GM12878 (cell line): ENCODE results near the gene RBSN. TPM values are rescaled to one million over a fixed set of nuclear protein-coding genes. Genes with fewer than 3 reads are reported as not detected.

Experiments used
- ATAC-seq: fragments of 200-7000 bp; cut with Tn5 transposase; 3 replicates; pipeline ENCODE4 v1.9.1; 2020; ENCODE audit warnings: mild to moderate bottlenecking, moderate library complexity
- BruUV-seq: library from RNA; stranded (reverse); fragments of 400-500 nt; replicated peaks from 2 replicates; lab custom pipeline; 2021; lab: Mats Ljungman, UMichigan
- CTCF ChIA-PET: fragments of 300-600 bp; sonication (Branson Sonifier 250); formaldehyde crosslinking; extraction: SDS; loops from one replicate; lab custom pipeline; 2021; ENCODE audit warnings: inconsistent platforms; lab: Yijun Ruan, JAX
- POLR2A ChIA-PET: fragments of 350-600 bp; formaldehyde crosslinking; extraction: SDS; loops from one replicate; lab custom pipeline; 2021; ENCODE audit warnings: inconsistent platforms; lab: Charles Lee
- RAD21 ChIA-PET: fragments of 300-600 bp; sonication (Branson Sonifier 250); formaldehyde crosslinking; loops from one replicate; lab custom pipeline; 2023; ENCODE audit warnings: antibody characterized with exemption; ENCODE audit not compliant: unreplicated experiment; lab: Charles Lee
- SMC1A ChIA-PET: fragments of 300-600 bp; sonication (Branson Sonifier 250); formaldehyde crosslinking; loops from one replicate; lab custom pipeline; 2023; ENCODE audit not compliant: unreplicated experiment, uncharacterized antibody; lab: Charles Lee
- DNase-seq: peaks from one replicate; pipeline ENCODE4 v3.0.0-alpha.2; 2011; ENCODE audit warnings: low read depth, low spot score
- FAIRE-seq: peaks from 3 replicates; lab custom pipeline; 2011; peaks lifted over from hg19 to GRCh38; lab: Jason Lieb, UNC
- H2AFZ ChIP-seq: 2 replicates; pipeline ENCODE4 v1.6.0; 2011; ENCODE audit warnings: low read depth, low read length, control low read depth; ENCODE audit not compliant: control insufficient read depth
- H3K27ac ChIP-seq: 2 replicates; pipeline ENCODE4 v1.5.1; 2011; ENCODE audit warnings: control low read depth; ENCODE audit not compliant: control insufficient read depth, insufficient read depth
- H3K27me3 ChIP-seq, 2 experiments: replicated peaks in 1 of 2; 2 replicates each; pipeline versions ENCODE4 v1.6.0 to v1.6.1; 2011; ENCODE audit warnings: low read length in 1 of 2; ENCODE audit not compliant: control insufficient read depth in 2 of 2, insufficient read depth in 2 of 2
- H3K36me3 ChIP-seq, 2 experiments: 2 replicates each; pipeline ENCODE4 v1.5.1; 2011; ENCODE audit warnings: low read length in 1 of 2; ENCODE audit not compliant: control insufficient read depth in 2 of 2, insufficient read depth in 2 of 2
- H3K4me1 ChIP-seq: 2 replicates; pipeline ENCODE4 v1.6.1; 2011; ENCODE audit warnings: mild to moderate bottlenecking, low read length, moderate library complexity, mixed read lengths; ENCODE audit not compliant: control insufficient read depth, insufficient read depth
- H3K4me2 ChIP-seq: 2 replicates; pipeline ENCODE4 v1.6.0; 2011; ENCODE audit warnings: control low read depth; ENCODE audit not compliant: control insufficient read depth, insufficient read depth
- H3K4me3 ChIP-seq: fragments of 200-600 bp; sonication (generic); 2 replicates; pipeline ENCODE4 v1.5.1; 2016
- H3K79me2 ChIP-seq: 2 replicates; pipeline ENCODE4 v1.6.0; 2011; ENCODE audit warnings: low read length; ENCODE audit not compliant: control insufficient read depth, insufficient read depth
- H3K9ac ChIP-seq: 2 replicates; pipeline ENCODE4 v1.8.0; 2011; ENCODE audit warnings: low read length, control low read depth, mixed read lengths; ENCODE audit not compliant: control insufficient read depth, insufficient read depth
- H3K9me3 ChIP-seq: replicated peaks from 3 replicates; pipeline ENCODE4 v1.5.1; 2011; ENCODE audit warnings: mild to moderate bottlenecking, low read length; ENCODE audit not compliant: control insufficient read depth, insufficient read depth
- H4K20me1 ChIP-seq: 2 replicates; pipeline ENCODE4 v1.6.0; 2011; ENCODE audit not compliant: control insufficient read depth, insufficient read depth
- IKZF2 ChIP-seq, 2 experiments: fragments of 450-650 bp; IDR thresholded peaks; 2 replicates each; pipeline ENCODE4 v1.6.1; 2017; ENCODE audit warnings: mild to moderate bottlenecking in 2 of 2, moderate library complexity in 2 of 2
- WGBS: methylation state at CpG from one replicate; pipeline ENCODE4 v1.1.6; 2016; ENCODE audit warnings: low lambda C conversion rate; ENCODE audit not compliant: insufficient replicate concordance, insufficient coverage; ENCODE audit errors: missing lambda C conversion rate; 5-methylcytosine and 5-hydroxymethylcytosine counted together
- in situ Hi-C: fragments of 300-500 bp; cut with MboI; formaldehyde crosslinking; loops from 9 replicates; pipeline ENCODE4 v1.14.3; 2018; ENCODE audit warnings: mixed read lengths
- intact Hi-C: fragments of 100-400 bp; cut with micrococcal nuclease; formaldehyde crosslinking; loops from one replicate; pipeline ENCODE4 v1.14.2; 2022; ENCODE audit not compliant: unreplicated experiment
- polyA plus RNA-seq, 11 experiments: library from polyadenylated mRNA; depleted of rRNA in 4 of 11; unstranded in 6 of 11; stranded (reverse) in 5 of 11; fragments of >200 nt; fragmentation: Nextera tagmentation in 4 of 11; fragmentation: Illumina TruSeq in 1 of 11; extraction: Ambion mirVana in 4 of 11; extraction: Trizol in 1 of 11; gene quantifications; 1 replicate in 1 of 11; 2 replicates in 10 of 11; pipeline versions ENCODE4 v1.2.1 to v1.2.3, GENCODE V29; 2011 to 2016; ENCODE audit warnings: inconsistent platforms in 2 of 11, missing spikeins in 2 of 11, low read depth in 1 of 11
- total RNA-seq, 4 experiments: library from RNA; depleted of rRNA in 3 of 4; stranded (reverse); fragments of >200 nt in 3 of 4; fragmentation: Illumina TruSeq in 1 of 4; extraction: Trizol in 1 of 4; gene quantifications; 2 replicates each; pipeline versions ENCODE4 v1.2.1 to v1.2.3, GENCODE V29; 2013 to 2021
- TF ChIP-seq, protein P1 (sequence below): fragments of 450-650 bp; IDR thresholded peaks from 2 replicates; pipeline ENCODE4 v1.6.1; 2017; ENCODE audit warnings: antibody characterized with exemption, mild to moderate bottlenecking, moderate library complexity
- TF ChIP-seq, protein P2 (sequence below): fragments of 450-650 bp; IDR thresholded peaks from 2 replicates; pipeline ENCODE4 v1.6.1; 2014; ENCODE audit warnings: mild to moderate bottlenecking
- TF ChIP-seq, protein P3 (sequence below): fragments of 450-650 bp; IDR thresholded peaks from 2 replicates; pipeline ENCODE4 v1.6.1; 2017; ENCODE audit warnings: low read depth, mild to moderate bottlenecking, moderate library complexity
- TF ChIP-seq, protein P4 (sequence below): fragments of 450-650 bp; IDR thresholded peaks from 2 replicates; pipeline ENCODE4 v1.6.1; 2017; ENCODE audit warnings: mild to moderate bottlenecking

The RBSN gene
- total and polyA plus RNA-seq, 10 of the 15 experiments (the other 5 are each of a cell fraction or from before 2014, with no cell fraction given): 2.0 to 17.5 (median 10.5) TPM

DNA sequence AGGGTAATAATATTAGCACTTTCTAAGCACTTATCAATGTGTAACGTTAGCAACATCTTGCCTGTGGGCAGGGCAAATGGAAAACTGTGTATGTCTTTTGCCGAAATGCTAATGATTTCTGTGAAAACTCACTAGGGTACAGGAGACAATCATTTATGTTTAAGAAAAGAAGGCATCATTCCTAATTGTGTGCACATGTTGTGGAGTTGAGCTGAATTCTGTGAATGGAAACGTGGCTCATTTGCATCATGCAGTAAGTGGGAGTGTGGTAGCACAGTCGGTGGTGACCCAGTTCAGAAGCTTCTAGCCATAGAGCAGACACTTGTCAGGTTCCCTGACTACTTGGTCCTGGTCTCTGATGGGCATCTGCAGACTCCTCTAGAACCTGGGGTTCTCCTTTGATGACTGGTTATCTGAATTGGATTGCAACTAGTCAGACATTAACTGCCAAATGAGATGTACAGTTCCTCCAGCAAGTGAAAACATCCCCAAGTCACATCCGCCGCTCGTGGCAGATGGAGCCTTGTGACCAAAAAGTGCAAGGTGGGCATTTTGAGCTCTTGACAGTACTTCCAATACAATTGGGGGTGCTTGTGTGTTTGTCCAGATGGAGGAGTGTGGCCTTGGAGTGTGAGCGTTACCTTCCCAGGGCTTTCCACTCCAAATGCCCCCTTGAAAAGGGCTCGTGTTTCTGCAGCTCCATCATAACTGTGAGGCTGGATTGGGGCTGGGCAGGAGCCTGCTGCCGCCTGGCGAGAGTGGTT is 55.4 kb downstream of the RBSN start (continued):
- TF ChIP-seq, protein P1, sequence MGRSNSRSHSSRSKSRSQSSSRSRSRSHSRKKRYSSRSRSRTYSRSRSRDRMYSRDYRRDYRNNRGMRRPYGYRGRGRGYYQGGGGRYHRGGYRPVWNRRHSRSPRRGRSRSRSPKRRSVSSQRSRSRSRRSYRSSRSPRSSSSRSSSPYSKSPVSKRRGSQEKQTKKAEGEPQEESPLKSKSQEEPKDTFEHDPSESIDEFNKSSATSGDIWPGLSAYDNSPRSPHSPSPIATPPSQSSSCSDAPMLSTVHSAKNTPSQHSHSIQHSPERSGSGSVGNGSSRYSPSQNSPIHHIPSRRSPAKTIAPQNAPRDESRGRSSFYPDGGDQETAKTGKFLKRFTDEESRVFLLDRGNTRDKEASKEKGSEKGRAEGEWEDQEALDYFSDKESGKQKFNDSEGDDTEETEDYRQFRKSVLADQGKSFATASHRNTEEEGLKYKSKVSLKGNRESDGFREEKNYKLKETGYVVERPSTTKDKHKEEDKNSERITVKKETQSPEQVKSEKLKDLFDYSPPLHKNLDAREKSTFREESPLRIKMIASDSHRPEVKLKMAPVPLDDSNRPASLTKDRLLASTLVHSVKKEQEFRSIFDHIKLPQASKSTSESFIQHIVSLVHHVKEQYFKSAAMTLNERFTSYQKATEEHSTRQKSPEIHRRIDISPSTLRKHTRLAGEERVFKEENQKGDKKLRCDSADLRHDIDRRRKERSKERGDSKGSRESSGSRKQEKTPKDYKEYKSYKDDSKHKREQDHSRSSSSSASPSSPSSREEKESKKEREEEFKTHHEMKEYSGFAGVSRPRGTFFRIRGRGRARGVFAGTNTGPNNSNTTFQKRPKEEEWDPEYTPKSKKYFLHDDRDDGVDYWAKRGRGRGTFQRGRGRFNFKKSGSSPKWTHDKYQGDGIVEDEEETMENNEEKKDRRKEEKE: no peak
- TF ChIP-seq, protein P2, sequence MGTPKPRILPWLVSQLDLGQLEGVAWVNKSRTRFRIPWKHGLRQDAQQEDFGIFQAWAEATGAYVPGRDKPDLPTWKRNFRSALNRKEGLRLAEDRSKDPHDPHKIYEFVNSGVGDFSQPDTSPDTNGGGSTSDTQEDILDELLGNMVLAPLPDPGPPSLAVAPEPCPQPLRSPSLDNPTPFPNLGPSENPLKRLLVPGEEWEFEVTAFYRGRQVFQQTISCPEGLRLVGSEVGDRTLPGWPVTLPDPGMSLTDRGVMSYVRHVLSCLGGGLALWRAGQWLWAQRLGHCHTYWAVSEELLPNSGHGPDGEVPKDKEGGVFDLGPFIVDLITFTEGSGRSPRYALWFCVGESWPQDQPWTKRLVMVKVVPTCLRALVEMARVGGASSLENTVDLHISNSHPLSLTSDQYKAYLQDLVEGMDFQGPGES: no peak
- TF ChIP-seq, all 136 proteins: peak for 0

DNA sequence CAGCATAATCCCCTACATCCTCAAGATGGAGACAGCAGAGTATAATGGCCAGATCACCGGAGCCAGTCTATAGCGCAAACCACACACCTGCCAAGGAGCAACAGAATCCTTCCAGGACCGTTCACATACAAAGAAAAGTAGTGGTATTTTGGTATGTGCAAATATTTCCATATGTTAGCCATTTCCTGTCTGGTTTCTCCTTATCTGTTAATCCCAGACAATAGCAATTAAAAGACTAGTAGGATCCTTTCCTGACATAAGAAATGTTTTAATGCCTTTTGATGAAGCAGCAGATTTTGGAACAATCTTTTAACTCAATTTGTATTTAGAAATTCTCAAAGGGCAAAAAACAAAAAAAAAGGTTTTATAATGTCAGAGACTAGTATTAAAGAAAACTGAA is 56.0 kb downstream of the RBSN start:
- H3K9ac ChIP-seq: no peak overlapping the region
- H3K9me3 ChIP-seq: no peaks in the 10 kb centered on the region
- no peak overlapping the region for H3K27ac ChIP-seq
- H3K4me1 ChIP-seq: peaks cover 9% of the 10 kb centered on the region
- CTCF ChIA-PET: interaction anchor here (1.1 kb wide), 1 partner anchor 84 kb away, joined by 3 read pairs; no protein-coding TSS in a partner anchor
- H3K27me3 ChIP-seq: no peaks in the 10 kb centered on the region
- no peak for DNase-seq
- no peak for ATAC-seq
- no peak for TF ChIP-seq IKZF2 (IDR thresholded peaks at IDR 0.05)
- TF ChIP-seq, protein P3, sequence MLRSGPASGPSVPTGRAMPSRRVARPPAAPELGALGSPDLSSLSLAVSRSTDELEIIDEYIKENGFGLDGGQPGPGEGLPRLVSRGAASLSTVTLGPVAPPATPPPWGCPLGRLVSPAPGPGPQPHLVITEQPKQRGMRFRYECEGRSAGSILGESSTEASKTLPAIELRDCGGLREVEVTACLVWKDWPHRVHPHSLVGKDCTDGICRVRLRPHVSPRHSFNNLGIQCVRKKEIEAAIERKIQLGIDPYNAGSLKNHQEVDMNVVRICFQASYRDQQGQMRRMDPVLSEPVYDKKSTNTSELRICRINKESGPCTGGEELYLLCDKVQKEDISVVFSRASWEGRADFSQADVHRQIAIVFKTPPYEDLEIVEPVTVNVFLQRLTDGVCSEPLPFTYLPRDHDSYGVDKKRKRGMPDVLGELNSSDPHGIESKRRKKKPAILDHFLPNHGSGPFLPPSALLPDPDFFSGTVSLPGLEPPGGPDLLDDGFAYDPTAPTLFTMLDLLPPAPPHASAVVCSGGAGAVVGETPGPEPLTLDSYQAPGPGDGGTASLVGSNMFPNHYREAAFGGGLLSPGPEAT: no peak
- TF ChIP-seq, protein P4, sequence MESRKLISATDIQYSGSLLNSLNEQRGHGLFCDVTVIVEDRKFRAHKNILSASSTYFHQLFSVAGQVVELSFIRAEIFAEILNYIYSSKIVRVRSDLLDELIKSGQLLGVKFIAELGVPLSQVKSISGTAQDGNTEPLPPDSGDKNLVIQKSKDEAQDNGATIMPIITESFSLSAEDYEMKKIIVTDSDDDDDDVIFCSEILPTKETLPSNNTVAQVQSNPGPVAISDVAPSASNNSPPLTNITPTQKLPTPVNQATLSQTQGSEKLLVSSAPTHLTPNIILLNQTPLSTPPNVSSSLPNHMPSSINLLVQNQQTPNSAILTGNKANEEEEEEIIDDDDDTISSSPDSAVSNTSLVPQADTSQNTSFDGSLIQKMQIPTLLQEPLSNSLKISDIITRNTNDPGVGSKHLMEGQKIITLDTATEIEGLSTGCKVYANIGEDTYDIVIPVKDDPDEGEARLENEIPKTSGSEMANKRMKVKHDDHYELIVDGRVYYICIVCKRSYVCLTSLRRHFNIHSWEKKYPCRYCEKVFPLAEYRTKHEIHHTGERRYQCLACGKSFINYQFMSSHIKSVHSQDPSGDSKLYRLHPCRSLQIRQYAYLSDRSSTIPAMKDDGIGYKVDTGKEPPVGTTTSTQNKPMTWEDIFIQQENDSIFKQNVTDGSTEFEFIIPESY: no peak
- POLR2A ChIA-PET: no interaction called here
- H3K4me3 ChIP-seq: no peak overlapping the region
- RAD21 ChIA-PET: no interaction called here
- no peaks in the 10 kb centered on the region for H3K79me2 ChIP-seq
- no peak overlapping the region for H2AFZ ChIP-seq
- no peaks in the 10 kb centered on the region for H4K20me1 ChIP-seq
- no peak overlapping the region for H3K4me2 ChIP-seq
- peaks cover 30 to 70% of the 10 kb centered on the region in 2 experiments for H3K36me3 ChIP-seq
- WGBS: 84% methylated on average over 3 of the region's 3 CpGs
- FAIRE-seq: no peak
- in situ Hi-C loops (no loop called here), intact Hi-C loops (no loop called here)
- SMC1A ChIA-PET: interaction anchor here (1.1 kb wide), 1 partner anchor 8 kb away, joined by 3 read pairs; no protein-coding TSS in a partner anchor
- BruUV-seq: no TSS peak
